ENCODE results near the gene DMD. TPM values are rescaled to one million over a fixed set of nuclear protein-coding genes. Genes with fewer than 3 reads are reported as not detected.

DMD gene
- total and polyA plus RNA-seq, 2 experiments from 2014 or later, result 1.5 to 2.0 TPM

DNA sequence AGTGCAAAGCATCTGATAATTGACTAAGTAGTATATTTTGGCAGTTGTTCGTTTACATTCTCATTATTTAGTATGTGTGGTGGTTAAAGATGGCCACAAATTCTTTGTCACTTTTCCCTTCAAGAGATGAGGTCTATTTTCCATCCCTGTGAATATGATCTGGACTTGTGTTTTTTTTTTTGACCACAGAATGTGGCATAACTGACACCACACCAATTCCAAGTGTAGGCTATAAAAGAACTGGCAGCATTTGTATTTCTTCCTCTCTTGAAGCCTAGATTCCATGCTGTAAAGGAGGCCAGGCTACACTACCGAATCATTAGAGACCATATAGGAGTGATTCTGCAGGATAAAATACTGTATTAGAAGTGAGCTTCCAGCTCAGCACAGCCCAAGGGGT lies 596.6 kb downstream of the DMD start:
- H3K4me1 ChIP-seq (ENCODE audit: insufficient read depth), result no peaks in the 10 kb centered on the region
- H3K4me3 ChIP-seq, result no peak overlapping the region
- no peaks in the 10 kb centered on the region for H4K20me1 ChIP-seq (ENCODE audit: insufficient read depth)
- no peaks in the 10 kb centered on the region for H3K36me3 ChIP-seq (ENCODE audit: low read depth)
- no peaks in the 10 kb centered on the region for H3K9me3 ChIP-seq (ENCODE audit: low read depth)
- H2AFZ ChIP-seq, result no peak overlapping the region
- WGBS, 2 experiments (ENCODE audit: low coverage in 1 of 2, low lambda C conversion rate in 2 of 2, missing lambda C conversion rate in 2 of 2), result 10 to 20% methylated on average over 2 of the region's 2 CpGs
- in situ Hi-C loops (cut with MboI), result no loop called here
- H3K9ac ChIP-seq, result no peak overlapping the region
- H3F3A ChIP-seq (ENCODE audit: insufficient read depth), result no peaks in the 10 kb centered on the region
- no peak overlapping the region for H3K4me2 ChIP-seq (ENCODE audit: unreplicated experiment)
- no peaks in the 10 kb centered on the region for H3K79me2 ChIP-seq (ENCODE audit: insufficient read depth)
- DNase-seq, result no peak
- no peaks in the 10 kb centered on the region for H3K27me3 ChIP-seq (replicated peaks; ENCODE audit: insufficient read depth)
- no peaks in the 10 kb centered on the region for H3K9me2 ChIP-seq (ENCODE audit: insufficient read depth)
- no peak overlapping the region for H3K27ac ChIP-seq
- TF ChIP-seq EZH2phosphoT487 (IDR thresholded peaks at IDR 0.05; ENCODE audit: insufficient read depth, low read depth) (no peak), EZH2 (IDR thresholded peaks at IDR 0.05; ENCODE audit: insufficient read depth, poor library complexity, severe bottlenecking) (no peak)

GRCh38 chrX:32599156-32599555 lies 612.2 kb downstream of the DMD start:
- H3K36me3 ChIP-seq (ENCODE audit: low read depth), result no peaks in the 10 kb centered on the region
- no peak overlapping the region for H2AFZ ChIP-seq
- H3K9ac ChIP-seq, result no peak overlapping the region
- no peak overlapping the region for H3K4me3 ChIP-seq
- H3K9me3 ChIP-seq (ENCODE audit: low read depth), result no peaks in the 10 kb centered on the region
- H3K4me1 ChIP-seq (ENCODE audit: insufficient read depth), result no peaks in the 10 kb centered on the region
- no peaks in the 10 kb centered on the region for H3K27me3 ChIP-seq (replicated peaks; ENCODE audit: insufficient read depth)
- H3K9me2 ChIP-seq (ENCODE audit: insufficient read depth), result no peaks in the 10 kb centered on the region
- H3K79me2 ChIP-seq (ENCODE audit: insufficient read depth), result no peaks in the 10 kb centered on the region
- in situ Hi-C loops (cut with MboI), result no loop called here
- 0 to 4% methylated on average over 4 of the region's 4 CpGs for WGBS, 2 experiments (ENCODE audit: low coverage in 1 of 2, low lambda C conversion rate in 2 of 2, missing lambda C conversion rate in 2 of 2)
- no peak for DNase-seq
- H3K4me2 ChIP-seq (ENCODE audit: unreplicated experiment), result no peak overlapping the region
- H3K27ac ChIP-seq, result no peak overlapping the region
- no peaks in the 10 kb centered on the region for H4K20me1 ChIP-seq (ENCODE audit: insufficient read depth)
- TF ChIP-seq EZH2phosphoT487 (IDR thresholded peaks at IDR 0.05; ENCODE audit: insufficient read depth, low read depth), result no peak
- TF ChIP-seq EZH2 (IDR thresholded peaks at IDR 0.05; ENCODE audit: insufficient read depth, poor library complexity, severe bottlenecking), result no peak
- H3F3A ChIP-seq (ENCODE audit: insufficient read depth), result no peaks in the 10 kb centered on the region

DNA sequence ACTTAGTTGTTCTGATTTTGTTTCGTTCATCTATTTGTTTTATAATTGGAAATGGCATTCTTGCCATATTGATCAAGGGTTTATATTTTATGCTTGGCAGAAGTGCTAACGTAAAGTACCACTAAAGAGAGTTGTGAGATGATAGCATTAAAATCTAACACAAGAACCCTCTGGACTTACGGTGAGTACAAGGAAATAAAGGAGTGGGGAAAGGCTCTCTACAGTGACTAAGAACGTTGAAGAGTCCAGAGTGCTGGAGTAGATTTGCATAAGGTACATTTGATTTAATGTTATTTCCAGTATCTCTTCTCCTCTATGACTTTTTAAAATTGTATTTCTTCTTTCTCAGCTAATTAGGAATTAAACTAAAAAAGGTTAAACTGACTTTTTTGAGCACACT lies 612.6 kb downstream of the DMD start:
- no peaks in the 10 kb centered on the region for H3K4me1 ChIP-seq (ENCODE audit: insufficient read depth)
- WGBS, 2 experiments (ENCODE audit: low coverage in 1 of 2, low lambda C conversion rate in 2 of 2, missing lambda C conversion rate in 2 of 2), result 14 to 22% methylated on average over 4 of the region's 4 CpGs
- no peaks in the 10 kb centered on the region for H3K9me3 ChIP-seq (ENCODE audit: low read depth)
- H3K4me3 ChIP-seq, result no peak overlapping the region
- TF ChIP-seq EZH2phosphoT487 (IDR thresholded peaks at IDR 0.05; ENCODE audit: insufficient read depth, low read depth), result no peak
- H3K9ac ChIP-seq, result no peak overlapping the region
- in situ Hi-C loops (cut with MboI), result no loop called here
- H2AFZ ChIP-seq, result no peak overlapping the region
- H3F3A ChIP-seq (ENCODE audit: insufficient read depth), result no peaks in the 10 kb centered on the region
- no peaks in the 10 kb centered on the region for H3K27me3 ChIP-seq (replicated peaks; ENCODE audit: insufficient read depth)
- no peaks in the 10 kb centered on the region for H3K36me3 ChIP-seq (ENCODE audit: low read depth)
- no peak overlapping the region for H3K27ac ChIP-seq
- no peak overlapping the region for H3K4me2 ChIP-seq (ENCODE audit: unreplicated experiment)
- no peaks in the 10 kb centered on the region for H3K9me2 ChIP-seq (ENCODE audit: insufficient read depth)
- H3K79me2 ChIP-seq (ENCODE audit: insufficient read depth), result no peaks in the 10 kb centered on the region
- DNase-seq, result no peak
- H4K20me1 ChIP-seq (ENCODE audit: insufficient read depth), result no peaks in the 10 kb centered on the region

DNA sequence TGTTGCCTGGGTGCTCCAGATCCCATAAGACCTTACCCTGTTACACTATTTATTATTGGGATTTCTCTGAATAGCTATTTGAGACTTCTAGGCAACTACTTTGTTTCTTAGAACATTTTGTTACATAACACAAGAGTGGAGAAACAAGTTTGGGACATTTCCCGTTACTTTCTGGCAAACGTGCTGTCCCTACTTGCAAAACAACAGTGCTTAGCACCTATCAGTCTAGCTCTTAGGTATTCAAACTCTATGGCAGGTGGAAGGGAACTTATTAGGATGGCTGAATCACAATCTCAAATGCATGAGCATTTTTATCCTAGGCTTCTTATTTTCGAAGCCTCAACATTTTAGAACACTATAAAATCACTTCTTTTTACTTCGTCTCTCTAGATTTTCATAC lies 613.6 kb downstream of the DMD start:
- no peak for TF ChIP-seq EZH2phosphoT487 (IDR thresholded peaks at IDR 0.05; ENCODE audit: insufficient read depth, low read depth)
- TF ChIP-seq EZH2 (IDR thresholded peaks at IDR 0.05; ENCODE audit: insufficient read depth, poor library complexity, severe bottlenecking), result no peak
- Histone ChIP-seq H3K4me1 (ENCODE audit: insufficient read depth) (no peaks in the 10 kb centered on the region), H4K20me1 (ENCODE audit: insufficient read depth) (no peaks in the 10 kb centered on the region), H3K27ac (no peak overlapping the region), H3K27me3 (replicated peaks; ENCODE audit: insufficient read depth) (no peaks in the 10 kb centered on the region), H2AFZ (no peak overlapping the region), H3K4me3 (no peak overlapping the region), H3K4me2 (ENCODE audit: unreplicated experiment) (no peak overlapping the region), H3K36me3 (ENCODE audit: low read depth) (no peaks in the 10 kb centered on the region), H3K9me3 (ENCODE audit: low read depth) (no peaks in the 10 kb centered on the region), H3F3A (ENCODE audit: insufficient read depth) (no peaks in the 10 kb centered on the region), H3K79me2 (ENCODE audit: insufficient read depth) (no peaks in the 10 kb centered on the region), H3K9ac (no peak overlapping the region), H3K9me2 (ENCODE audit: insufficient read depth) (no peaks in the 10 kb centered on the region)
- 7 to 8% methylated on average over 4 of the region's 4 CpGs for WGBS, 2 experiments (ENCODE audit: low coverage in 1 of 2, low lambda C conversion rate in 2 of 2, missing lambda C conversion rate in 2 of 2)
- DNase-seq, result no peak
- in situ Hi-C loops (cut with MboI), result no loop called here

DNA sequence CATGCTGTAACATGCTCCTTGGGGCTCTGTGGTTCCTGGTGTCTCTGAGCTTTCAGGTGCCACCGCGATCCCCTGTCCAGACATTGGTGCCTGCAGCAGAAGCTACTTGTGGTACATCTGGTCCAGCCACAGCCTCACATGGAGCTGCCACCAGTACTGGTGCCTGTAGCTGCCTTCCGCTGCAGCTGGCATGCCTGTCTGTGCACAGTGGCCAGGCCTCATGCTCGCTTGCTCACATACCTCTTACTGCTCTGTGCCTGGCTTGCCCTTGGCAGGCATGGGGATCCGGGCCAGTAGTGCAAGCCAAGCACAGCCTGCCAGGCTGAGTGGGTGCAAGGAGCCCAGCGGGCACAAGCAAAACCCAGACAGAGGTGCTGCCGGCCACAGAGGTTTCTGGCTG lies 618.6 kb downstream of the DMD start:
- Histone ChIP-seq H3F3A (ENCODE audit: insufficient read depth) (no peaks in the 10 kb centered on the region), H3K79me2 (ENCODE audit: insufficient read depth) (no peaks in the 10 kb centered on the region), H2AFZ (no peak overlapping the region), H4K20me1 (ENCODE audit: insufficient read depth) (no peaks in the 10 kb centered on the region), H3K9me3 (ENCODE audit: low read depth) (no peaks in the 10 kb centered on the region), H3K36me3 (ENCODE audit: low read depth) (no peaks in the 10 kb centered on the region), H3K4me1 (ENCODE audit: insufficient read depth) (no peaks in the 10 kb centered on the region), H3K4me3 (no peak overlapping the region), H3K27ac (no peak overlapping the region), H3K4me2 (ENCODE audit: unreplicated experiment) (no peak overlapping the region), H3K27me3 (replicated peaks; ENCODE audit: insufficient read depth) (no peaks in the 10 kb centered on the region), H3K9me2 (ENCODE audit: insufficient read depth) (no peaks in the 10 kb centered on the region), H3K9ac (no peak overlapping the region)
- in situ Hi-C loops (cut with MboI), result no loop called here
- 28 to 43% methylated on average over 3 to 6 of the region's 7 CpGs for WGBS, 2 experiments (ENCODE audit: low coverage in 1 of 2, low lambda C conversion rate in 2 of 2, missing lambda C conversion rate in 2 of 2)
- DNase-seq, result no peak
- no peak for TF ChIP-seq EZH2 (IDR thresholded peaks at IDR 0.05; ENCODE audit: insufficient read depth, poor library complexity, severe bottlenecking)
- no peak for TF ChIP-seq EZH2phosphoT487 (IDR thresholded peaks at IDR 0.05; ENCODE audit: insufficient read depth, low read depth)

Data from GM23248 (cell line).